ENCODE results near the gene MLANA. TPM values are rescaled to one million over a fixed set of nuclear protein-coding genes. Genes with fewer than 3 reads are reported as not detected.

Gene MLANA
- total RNA-seq, 6 experiments from 2014 or later, result not detected

DNA sequence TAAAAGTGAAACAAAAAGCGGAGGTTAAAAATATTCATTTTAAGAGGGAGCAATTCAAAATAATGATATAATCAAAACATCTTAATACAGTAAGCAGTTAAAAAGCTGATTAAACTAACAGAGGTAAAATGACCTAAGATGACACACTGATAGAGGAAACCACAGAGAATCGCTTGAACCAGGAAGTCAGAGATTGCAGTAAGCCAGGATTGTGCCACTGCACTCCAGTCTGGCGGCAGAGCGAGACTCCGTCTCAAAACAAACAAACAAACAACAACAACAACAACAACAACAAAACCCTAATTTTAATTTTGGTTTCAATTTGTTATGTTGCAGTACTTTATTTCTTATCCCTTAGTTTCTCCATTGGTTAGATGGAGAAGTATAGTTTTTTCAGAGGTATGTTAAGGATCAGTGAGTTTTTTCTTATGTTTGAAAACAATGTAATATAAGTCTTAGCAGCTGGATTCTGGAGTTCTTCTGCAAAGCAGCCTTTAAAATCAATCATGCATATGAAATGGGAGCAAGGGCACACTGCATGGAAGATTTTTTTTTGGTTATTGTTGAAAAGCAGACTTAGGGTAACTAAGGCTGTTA lies 58.5 kb downstream of the MLANA start:
- Mint-ChIP-seq H3K36me3 (ENCODE audit: low read depth) (no peaks in the 10 kb centered on the region), H3K27ac (no peak overlapping the region; the same call in 1 of the 2 replicates), H3K4me1 (ENCODE audit: low read depth) (peaks cover 35% of the 10 kb centered on the region), H3K4me3 (peak overlapping the region; percentile 81), H3K27me3 (ENCODE audit: insufficient read depth) (no peaks in the 10 kb centered on the region), H3K9me3 (no peaks in the 10 kb centered on the region)
- DNase-seq, result peak; percentile 28
- TF ChIP-seq, protein P1, sequence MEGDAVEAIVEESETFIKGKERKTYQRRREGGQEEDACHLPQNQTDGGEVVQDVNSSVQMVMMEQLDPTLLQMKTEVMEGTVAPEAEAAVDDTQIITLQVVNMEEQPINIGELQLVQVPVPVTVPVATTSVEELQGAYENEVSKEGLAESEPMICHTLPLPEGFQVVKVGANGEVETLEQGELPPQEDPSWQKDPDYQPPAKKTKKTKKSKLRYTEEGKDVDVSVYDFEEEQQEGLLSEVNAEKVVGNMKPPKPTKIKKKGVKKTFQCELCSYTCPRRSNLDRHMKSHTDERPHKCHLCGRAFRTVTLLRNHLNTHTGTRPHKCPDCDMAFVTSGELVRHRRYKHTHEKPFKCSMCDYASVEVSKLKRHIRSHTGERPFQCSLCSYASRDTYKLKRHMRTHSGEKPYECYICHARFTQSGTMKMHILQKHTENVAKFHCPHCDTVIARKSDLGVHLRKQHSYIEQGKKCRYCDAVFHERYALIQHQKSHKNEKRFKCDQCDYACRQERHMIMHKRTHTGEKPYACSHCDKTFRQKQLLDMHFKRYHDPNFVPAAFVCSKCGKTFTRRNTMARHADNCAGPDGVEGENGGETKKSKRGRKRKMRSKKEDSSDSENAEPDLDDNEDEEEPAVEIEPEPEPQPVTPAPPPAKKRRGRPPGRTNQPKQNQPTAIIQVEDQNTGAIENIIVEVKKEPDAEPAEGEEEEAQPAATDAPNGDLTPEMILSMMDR (IDR thresholded peaks at IDR 0.05), result no peak

DNA sequence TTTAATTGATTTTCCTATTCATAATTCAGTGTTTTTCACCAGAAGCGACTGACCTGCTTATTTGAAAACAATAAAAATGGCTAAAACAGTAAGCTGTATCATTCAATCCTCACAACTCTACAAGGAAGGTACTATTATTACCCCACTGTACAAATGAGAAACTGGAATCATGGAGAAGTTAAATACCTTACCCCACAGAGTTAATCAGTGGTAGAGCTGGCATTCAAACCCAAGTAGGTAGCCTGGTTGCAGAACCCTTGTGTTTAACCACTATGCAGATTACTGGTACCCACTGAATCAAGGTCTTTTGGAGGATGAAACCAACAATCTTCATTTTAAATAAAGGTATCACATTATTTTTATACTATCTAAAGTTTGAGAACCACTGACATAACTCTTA lies 59.6 kb downstream of the MLANA start:
- Mint-ChIP-seq H3K27ac (no peak overlapping the region), H3K4me3 (no peak overlapping the region), H3K27me3 (ENCODE audit: insufficient read depth) (no peaks in the 10 kb centered on the region), H3K9me3 (no peaks in the 10 kb centered on the region), H3K36me3 (ENCODE audit: low read depth) (no peaks in the 10 kb centered on the region), H3K4me1 (ENCODE audit: low read depth) (peaks cover 34% of the 10 kb centered on the region)
- no peak for DNase-seq
- TF ChIP-seq, protein P1 (IDR thresholded peaks at IDR 0.05), result no peak

DNA sequence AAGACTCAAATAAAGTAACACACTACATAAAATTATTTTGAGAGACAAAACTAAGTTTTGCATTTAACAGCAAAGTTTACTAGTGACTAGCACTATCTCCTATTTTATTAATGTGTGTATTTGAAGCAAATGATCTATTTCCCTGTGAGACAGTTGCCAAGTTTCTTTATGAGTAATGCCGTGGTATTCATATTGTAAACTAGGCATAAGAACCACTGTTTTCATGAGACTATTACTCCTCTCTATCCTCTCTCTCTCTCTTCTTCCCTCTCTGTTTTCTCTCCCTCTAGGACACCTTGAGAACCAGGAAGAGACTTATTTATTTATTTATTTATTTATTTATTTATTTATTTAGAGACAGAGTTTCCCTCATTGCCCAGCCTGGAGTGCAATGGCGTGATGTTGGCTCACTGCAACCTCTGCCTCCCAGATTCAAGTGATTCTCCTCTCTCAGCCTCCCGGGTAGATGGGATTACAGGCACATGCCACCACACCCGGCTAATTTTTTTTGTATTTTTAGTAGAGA lies 61.1 kb downstream of the MLANA start:
- Mint-ChIP-seq H3K27me3 (ENCODE audit: insufficient read depth) (no peaks in the 10 kb centered on the region), H3K9me3 (no peaks in the 10 kb centered on the region), H3K4me1 (ENCODE audit: low read depth) (peaks cover 34% of the 10 kb centered on the region), H3K4me3 (no peak overlapping the region), H3K27ac (no peak overlapping the region), H3K36me3 (ENCODE audit: low read depth) (no peaks in the 10 kb centered on the region)
- peak; percentile 63 for DNase-seq
- TF ChIP-seq, protein P1 (IDR thresholded peaks at IDR 0.05), result no peak

DNA sequence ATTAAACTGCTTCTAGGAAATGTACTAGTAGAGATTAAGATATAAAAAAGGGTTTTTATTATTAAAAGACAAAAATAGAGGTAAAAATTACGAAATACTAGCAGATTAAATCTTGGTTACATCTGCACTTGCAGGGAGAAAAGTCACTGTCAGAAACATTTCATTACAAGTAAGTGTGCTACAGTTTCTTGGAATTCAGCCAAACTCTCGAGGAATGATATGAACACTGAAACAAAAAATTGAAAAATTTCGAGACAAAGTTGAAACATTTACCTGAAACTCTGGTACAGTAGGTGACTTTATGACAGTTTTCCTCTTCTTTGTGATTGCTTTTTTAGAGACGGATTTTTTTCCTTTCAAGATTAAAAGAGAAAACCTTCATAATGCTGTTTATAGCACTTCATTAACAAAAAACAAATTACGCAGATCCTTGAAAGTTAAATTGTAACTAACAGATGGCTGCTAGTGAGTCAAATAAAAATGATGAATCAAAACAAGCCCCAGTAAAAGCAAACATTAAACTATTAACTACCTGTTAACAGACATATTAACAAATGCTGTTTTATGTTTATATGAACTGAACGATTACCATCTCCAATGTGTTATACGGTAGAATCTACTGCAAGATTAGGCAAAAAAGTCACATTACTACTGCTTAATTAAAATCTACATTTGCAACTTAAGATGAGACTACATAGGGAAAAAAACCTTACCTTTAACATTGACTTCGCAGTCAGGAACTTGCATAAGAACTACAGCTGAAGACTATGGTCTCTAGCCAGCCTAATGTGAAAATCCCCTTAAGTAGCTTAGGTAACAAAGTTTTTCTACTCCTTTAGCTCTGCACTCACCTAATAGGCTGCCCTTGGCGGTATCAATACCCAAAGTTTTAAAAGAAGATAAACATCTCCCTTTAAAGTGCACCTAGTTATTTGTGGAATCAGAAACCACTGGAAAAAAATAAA lies 63.3 kb downstream of the MLANA start:
- no peaks in the 10 kb centered on the region for H3K27me3 Mint-ChIP-seq (ENCODE audit: insufficient read depth)
- no peak for DNase-seq
- H3K4me1 Mint-ChIP-seq (ENCODE audit: low read depth), result peaks cover 27% of the 10 kb centered on the region
- TF ChIP-seq, protein P1 (IDR thresholded peaks at IDR 0.05), result no peak
- no peaks in the 10 kb centered on the region for H3K9me3 Mint-ChIP-seq
- no peak overlapping the region for H3K4me3 Mint-ChIP-seq
- no peaks in the 10 kb centered on the region for H3K36me3 Mint-ChIP-seq (ENCODE audit: low read depth)
- no peak overlapping the region for H3K27ac Mint-ChIP-seq

DNA sequence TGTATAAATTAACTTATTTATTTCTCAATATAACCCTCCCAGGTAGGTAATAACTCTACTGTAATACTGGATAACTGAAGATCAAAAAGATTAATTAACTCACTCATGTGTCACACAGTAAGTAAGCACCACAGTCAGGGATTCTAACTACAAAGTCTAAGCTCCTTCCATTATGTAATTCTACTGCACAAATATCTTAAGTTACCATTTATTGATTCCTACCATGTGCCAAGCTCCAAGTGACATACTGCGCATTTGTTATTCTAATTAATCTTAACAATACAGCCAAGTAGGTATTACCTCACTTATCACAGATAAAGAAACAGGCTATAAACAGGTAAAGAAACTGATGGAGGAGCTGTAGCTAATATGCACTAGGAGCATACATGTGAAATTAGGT lies 66.5 kb downstream of the MLANA start:
- Mint-ChIP-seq H3K9me3 (no peaks in the 10 kb centered on the region), H3K4me1 (ENCODE audit: low read depth) (peaks cover 5% of the 10 kb centered on the region), H3K4me3 (no peak overlapping the region), H3K27ac (no peak overlapping the region), H3K36me3 (ENCODE audit: low read depth) (no peaks in the 10 kb centered on the region), H3K27me3 (ENCODE audit: insufficient read depth) (no peaks in the 10 kb centered on the region)
- DNase-seq, result no peak
- TF ChIP-seq, protein P1 (IDR thresholded peaks at IDR 0.05), result no peak

Data from HFFc6 (cell line).